NB4 (cell line): ENCODE data around the gene CD2BP2.

ENCODE experiments used
- DNase-seq: peaks from one replicate; pipeline ENCODE4 v3.0.0; 2010; ENCODE audit warnings: low read depth
- H3K4me3 ChIP-seq: one replicate; pipeline ENCODE4 v1.5.1; 2011; ENCODE audit warnings: mild to moderate bottlenecking, low read depth, low read length, moderate library complexity
- MYC ChIP-seq: IDR thresholded peaks from 2 replicates; pipeline ENCODE4 v1.6.1; 2011; ENCODE audit warnings: low read depth, low read length
- POLR2A ChIP-seq: IDR thresholded peaks from 2 replicates; pipeline ENCODE4 v1.6.1; 2011; ENCODE audit warnings: mild to moderate bottlenecking; ENCODE audit not compliant: insufficient read length; ENCODE audit errors: extremely low read depth
- TF ChIP-seq, protein P1 (sequence below): IDR thresholded peaks from 2 replicates; pipeline ENCODE4 v1.6.1; 2011; ENCODE audit warnings: low read depth, low read length
- TF ChIP-seq, protein P2 (sequence below): IDR thresholded peaks from one replicate; pipeline ENCODE4 v1.5.1; 2012; ENCODE audit warnings: low read depth, low read length

Gene CD2BP2

DNA sequence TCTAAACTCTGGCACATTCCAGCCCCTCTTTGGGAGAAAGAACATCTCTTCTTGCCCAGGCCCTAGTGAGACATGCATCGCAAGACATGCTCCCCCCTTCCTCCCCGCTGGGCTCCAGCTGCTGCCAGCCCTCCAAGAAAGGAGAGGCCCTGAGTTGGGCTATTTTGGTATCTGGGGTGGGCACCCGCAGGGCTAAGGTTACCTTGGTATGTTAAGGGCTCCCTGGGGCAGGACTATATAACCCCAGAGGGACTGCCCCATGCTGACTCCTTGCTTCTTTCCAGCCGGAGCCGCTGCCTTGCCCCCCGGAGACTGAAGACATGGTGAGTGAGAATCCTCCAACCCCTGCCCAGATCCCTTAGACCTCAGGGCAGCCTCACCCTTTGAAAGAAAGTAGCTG, 19.4 kb upstream of the CD2BP2 start, which contains the start of gene MYL11:
Gene MYL11 (plus strand): TSS at position 265 of the 400 bp plus-strand sequence. CDS start 56 bp downstream, at position 321.
- DNase-seq, result no peak
- TF ChIP-seq, protein P1, sequence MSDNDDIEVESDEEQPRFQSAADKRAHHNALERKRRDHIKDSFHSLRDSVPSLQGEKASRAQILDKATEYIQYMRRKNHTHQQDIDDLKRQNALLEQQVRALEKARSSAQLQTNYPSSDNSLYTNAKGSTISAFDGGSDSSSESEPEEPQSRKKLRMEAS, result no peak
- no peak for TF ChIP-seq MYC
- no peak for TF ChIP-seq POLR2A
- TF ChIP-seq, protein P2, sequence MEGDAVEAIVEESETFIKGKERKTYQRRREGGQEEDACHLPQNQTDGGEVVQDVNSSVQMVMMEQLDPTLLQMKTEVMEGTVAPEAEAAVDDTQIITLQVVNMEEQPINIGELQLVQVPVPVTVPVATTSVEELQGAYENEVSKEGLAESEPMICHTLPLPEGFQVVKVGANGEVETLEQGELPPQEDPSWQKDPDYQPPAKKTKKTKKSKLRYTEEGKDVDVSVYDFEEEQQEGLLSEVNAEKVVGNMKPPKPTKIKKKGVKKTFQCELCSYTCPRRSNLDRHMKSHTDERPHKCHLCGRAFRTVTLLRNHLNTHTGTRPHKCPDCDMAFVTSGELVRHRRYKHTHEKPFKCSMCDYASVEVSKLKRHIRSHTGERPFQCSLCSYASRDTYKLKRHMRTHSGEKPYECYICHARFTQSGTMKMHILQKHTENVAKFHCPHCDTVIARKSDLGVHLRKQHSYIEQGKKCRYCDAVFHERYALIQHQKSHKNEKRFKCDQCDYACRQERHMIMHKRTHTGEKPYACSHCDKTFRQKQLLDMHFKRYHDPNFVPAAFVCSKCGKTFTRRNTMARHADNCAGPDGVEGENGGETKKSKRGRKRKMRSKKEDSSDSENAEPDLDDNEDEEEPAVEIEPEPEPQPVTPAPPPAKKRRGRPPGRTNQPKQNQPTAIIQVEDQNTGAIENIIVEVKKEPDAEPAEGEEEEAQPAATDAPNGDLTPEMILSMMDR, result no peak
- H3K4me3 ChIP-seq, result no peak within 1 kb of the TSS

DNA sequence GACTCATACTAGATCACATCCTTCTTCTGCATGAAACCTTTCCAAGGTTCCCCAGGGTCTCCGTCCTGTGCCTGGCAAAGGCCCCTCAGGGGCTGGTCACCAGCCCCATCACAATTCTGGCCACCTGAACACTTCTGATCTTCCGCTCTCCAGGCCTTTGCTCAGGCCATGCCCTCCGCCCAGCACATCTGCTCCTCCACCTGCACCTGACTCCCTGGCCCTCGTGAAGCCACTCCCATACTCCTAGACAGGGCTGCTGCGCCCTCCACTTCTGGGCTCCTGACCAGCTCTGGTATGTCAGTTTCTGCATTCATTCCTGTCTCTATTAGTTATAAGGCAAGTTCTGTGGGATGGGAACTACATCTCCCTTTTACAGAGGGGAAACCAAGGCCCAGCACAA, 17.6 kb upstream of the CD2BP2 start:
- no peak for DNase-seq
- no peak overlapping the region for H3K4me3 ChIP-seq
- TF ChIP-seq, protein P2, result no peak
- TF ChIP-seq, protein P1, result no peak
- no peak for TF ChIP-seq POLR2A
- no peak for TF ChIP-seq MYC

DNA sequence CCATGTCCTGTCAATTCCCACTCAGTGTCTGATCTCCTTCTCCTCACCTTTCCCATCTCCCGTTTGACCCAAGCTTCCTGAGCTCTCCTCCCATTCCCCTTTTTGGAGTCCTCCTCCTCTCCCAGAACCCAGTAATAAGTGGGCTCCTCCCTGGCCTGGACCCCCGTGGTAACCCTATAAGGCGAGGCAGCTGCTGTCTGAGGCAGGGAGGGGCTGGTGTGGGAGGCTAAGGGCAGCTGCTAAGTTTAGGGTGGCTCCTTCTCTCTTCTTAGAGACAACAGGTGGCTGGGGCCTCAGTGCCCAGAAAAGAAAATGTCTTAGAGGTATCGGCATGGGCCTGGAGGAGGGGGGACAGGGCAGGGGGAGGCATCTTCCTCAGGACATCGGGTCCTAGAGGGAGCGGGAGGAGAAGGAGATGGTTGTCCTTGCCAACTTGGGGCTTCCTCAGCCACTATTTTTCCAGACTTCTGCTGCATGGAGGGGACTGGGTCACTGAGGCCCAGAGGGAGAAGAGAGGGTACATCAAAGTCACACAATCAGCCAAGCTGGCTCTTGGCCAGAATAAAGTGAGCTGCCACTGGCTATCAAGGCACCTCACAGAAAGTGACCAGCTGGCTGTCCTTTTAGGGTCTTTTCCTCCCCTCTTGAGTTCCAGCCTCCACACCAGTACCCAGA, 17.1 kb upstream of the CD2BP2 start:
- H3K4me3 ChIP-seq, result no peak overlapping the region
- TF ChIP-seq, protein P2, result no peak
- TF ChIP-seq, protein P1, result no peak
- TF ChIP-seq POLR2A (no peak), MYC (no peak)

DNA sequence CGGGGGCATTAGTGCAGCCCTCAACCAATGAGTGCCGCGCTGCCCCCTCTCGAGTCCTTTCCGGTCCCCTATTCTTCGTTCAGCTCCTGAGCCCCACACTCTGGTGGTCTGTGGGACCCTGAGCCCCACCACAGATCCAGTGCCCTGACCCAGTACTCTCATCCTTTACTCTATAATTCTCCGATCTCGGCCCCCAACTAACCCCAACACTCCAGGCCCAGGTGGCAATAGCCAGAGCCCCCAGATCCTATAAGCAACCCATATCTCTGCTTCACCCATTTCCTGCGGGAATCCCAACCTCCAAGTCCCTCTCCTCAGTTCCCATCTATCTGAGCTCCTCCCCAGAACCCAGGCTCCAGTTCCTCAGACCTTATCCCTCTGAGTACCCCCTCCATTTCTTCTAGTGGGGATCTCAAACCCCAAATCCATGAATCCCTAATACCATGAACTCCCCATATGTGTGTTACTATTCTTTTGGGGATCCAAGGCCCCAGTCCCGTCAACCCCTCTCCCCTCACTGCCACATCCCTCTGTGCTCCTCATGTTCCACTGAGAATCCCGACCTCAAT, 16.2 kb upstream of the CD2BP2 start:
- TF ChIP-seq POLR2A (peak; percentile 34), MYC (no peak)
- TF ChIP-seq, protein P1, result no peak
- TF ChIP-seq, protein P2, result no peak
- H3K4me3 ChIP-seq, result peak overlapping the region; percentile 49
- no peak for DNase-seq

More for the DNA sequence above, 17.1 kb upstream of the CD2BP2 start:
- DNase-seq, result no peak

DNA sequence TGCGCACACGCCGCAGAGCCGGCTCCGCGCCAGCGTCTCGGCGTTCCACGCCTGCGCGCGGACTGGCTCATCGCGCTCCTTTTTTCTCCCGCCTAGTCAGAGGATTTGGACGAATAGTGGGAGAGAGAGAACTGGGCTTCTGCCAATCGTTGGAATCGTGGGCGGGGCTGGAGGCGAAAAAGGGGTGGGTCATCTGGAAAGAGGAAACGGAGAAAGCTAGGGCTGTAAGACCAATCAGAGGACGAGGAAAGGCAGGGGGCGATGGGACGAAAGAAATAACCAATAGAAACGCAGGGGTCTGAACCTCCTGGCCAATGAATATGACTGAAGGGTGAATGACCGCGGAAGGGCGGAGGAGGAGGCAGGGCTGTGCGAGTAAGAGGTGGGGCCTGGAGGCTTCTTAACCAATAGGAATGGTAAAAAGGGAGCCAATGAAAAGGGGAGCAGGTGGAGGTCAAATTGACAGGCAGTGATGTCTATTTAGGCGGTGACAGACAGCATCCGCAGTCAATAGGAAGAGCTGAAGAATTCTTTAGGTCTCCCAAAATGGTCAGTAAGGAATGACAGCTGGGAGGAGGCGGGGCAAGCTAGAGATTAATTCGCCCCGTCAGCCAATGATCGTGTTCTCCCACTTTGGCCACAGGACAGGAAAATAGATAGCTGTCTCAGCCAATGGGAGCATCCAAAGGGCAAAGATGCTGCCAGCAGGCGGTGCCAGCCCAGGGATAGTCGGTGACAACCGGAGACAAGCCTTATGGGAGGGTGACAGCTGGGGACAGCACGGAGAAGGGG, 15.5 kb upstream of the CD2BP2 start, which contains the start of gene TBC1D10B:
Gene TBC1D10B (minus strand): TSS at position 39 of the 792 bp plus-strand sequence. CDS start 311 bp downstream, outside the sequence.
- DNase-seq, result peak; percentile 100
- H3K4me3 ChIP-seq, result peak within 1 kb of the TSS; percentile 84
- TF ChIP-seq MYC (no peak), POLR2A (no peak)
- TF ChIP-seq, protein P1, result peak; percentile 5; the same call in 1 of the 2 replicates
- TF ChIP-seq, protein P2, result peak; percentile 3
